CD4-positive, alpha-beta T cell treated with Interleukin-15 for 1 hour (primary cell): ENCODE data around the gene MYL6B.
"Not testable (repeated sequence)": the region's sequence is repeated elsewhere in the genome, so short reads cannot be mapped to it uniquely, and the experiment has no call there.

Source experiments
- DNase-seq: peaks from one replicate; pipeline ENCODE4 v3.0.0-alpha.2; 2020

The MYL6B gene

DNA sequence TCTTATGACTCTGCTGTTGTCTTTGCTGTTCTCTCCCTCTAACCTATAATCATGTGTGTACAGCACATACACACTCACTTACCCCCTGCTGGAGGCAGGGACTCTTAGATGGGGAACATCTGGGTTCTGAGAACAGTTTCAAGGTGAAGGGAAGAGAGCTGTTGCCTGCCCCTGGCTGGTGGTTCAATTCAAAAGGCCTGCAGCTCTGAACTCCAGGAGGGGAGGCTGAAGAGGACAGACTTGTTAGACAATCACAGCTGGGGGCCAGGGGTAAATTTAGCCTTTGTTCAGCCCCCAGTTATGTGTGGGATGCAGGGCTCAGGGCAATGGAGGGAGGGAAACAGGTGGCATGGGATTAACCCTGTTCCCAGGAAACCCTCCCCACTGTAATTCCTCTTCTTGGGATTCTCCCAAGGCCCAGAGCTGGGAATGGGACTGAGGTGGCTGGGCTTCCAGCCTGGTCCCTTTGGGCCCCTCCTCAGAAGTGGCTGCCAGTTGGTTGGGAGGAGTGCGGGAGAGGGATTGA lies 1.9 kb downstream of the MYL6B start:
- no peak for DNase-seq

DNA sequence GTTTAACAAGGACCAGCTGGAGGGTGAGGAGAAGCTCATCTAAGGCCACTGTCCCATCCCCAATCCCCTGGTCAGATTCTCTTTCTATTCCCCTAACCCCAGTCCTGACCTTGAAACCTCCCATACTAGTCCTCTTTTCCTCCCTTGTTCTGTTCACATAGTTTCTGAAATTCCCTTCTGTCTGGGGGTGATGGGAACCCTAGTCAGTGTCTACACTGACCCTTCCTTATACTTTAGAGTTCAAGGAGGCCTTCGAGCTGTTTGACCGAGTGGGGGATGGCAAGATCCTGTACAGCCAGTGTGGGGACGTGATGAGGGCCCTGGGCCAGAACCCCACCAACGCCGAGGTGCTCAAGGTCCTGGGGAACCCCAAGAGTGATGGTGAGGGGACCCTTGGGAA lies 2.4 kb downstream of the MYL6B start:
- DNase-seq = no peak

DNA sequence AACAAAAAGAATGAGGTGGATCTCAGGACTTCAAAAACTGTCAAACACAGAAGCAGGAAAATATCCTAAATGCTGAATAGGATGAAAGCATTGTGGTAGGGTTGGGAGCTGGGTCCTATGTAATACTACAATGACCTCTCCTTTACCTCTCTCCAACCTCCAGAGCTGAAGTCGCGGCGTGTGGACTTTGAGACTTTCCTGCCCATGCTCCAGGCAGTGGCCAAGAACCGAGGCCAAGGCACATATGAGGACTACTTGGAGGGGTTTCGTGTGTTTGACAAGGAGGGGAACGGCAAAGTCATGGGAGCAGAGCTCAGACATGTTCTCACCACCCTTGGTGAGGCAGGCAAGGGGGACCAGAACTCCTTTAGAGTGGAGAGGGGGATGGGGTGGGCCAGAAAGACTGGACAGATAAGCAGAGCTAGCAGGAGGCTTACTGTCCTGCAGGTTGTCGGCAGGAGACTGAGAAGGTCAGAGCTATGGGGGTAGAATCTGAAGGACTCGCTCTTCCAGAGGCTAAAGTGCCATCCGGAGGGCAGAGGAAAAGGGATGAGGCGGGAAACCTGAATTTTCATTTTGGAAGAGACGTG lies 3.0 kb downstream of the MYL6B start:
- DNase-seq = no peak

DNA sequence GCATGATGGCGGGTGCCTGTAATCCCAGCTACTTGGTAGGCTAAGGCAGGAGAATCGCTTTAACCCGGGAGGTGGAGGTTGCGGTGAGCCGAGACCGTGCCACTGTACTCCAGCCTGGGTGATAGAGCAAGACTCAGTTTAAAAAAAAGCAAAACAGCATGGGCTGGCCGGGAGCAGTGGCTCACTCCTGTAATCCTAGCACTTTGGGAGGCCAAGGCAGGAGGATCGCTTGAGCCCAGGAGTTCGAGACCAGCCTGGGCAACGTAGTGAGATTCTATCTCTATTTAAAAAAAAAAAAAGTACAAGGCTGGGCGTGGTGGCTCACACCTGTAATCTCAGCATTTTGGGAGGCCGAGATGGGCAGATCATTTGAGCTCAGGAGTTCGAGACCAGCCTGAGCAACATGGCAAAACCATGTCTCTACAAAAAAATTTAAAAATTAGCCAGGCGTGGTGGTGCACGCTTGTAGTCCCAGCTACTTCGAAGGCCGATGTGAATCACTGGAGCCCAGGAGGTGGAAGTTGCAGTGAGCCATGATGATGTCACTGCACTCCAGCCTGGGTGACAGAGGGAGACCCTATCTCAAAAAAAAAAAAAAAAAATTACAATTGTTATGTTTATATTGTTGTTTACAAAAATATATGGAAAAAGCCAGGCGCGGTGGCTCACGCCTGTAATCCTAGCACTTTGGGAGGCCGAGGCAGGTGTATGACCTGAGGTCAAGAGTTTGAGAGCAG lies 4.2 kb downstream of the MYL6B start:
- not testable (repeated sequence) for DNase-seq

DNA sequence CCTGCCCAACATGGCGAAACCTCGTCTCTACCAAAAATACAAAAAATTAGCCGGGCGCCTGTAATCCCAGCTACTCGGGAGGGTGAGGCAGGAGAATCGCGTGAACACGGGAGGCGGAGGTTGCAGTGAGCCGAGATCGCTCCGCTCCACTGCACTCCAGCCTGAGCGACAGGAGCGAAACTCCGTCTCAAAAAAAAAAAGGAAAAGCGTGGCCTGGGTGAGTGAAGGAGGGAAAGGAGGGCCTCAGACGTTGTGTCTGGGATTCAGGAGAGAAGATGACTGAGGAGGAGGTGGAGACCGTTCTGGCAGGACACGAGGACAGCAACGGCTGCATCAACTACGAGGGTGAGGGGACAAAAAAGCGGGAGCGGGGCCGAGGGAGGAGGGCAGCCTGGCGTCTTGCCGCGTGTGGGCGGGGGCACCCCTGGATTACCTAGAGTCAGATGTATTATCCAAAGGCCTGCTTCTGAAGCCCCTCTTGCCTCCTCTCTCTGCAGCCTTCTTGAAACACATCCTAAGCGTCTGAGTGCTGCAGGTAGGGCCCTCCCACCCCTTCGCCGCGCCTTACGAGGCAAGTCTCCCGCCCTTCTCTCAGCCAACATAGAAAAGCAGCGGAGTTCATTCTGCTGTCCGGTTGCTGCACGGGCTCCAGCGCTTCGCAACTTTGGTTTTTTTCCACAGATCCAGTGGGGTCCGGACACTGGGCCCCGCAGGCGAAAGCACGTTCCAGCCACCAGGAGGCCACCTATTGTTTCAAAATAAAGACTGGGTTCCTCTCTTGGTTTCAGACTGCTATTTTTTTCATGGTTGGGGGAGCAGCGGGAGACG lies 5.0 kb downstream of the MYL6B start:
- peak; percentile 71 for DNase-seq

DNA sequence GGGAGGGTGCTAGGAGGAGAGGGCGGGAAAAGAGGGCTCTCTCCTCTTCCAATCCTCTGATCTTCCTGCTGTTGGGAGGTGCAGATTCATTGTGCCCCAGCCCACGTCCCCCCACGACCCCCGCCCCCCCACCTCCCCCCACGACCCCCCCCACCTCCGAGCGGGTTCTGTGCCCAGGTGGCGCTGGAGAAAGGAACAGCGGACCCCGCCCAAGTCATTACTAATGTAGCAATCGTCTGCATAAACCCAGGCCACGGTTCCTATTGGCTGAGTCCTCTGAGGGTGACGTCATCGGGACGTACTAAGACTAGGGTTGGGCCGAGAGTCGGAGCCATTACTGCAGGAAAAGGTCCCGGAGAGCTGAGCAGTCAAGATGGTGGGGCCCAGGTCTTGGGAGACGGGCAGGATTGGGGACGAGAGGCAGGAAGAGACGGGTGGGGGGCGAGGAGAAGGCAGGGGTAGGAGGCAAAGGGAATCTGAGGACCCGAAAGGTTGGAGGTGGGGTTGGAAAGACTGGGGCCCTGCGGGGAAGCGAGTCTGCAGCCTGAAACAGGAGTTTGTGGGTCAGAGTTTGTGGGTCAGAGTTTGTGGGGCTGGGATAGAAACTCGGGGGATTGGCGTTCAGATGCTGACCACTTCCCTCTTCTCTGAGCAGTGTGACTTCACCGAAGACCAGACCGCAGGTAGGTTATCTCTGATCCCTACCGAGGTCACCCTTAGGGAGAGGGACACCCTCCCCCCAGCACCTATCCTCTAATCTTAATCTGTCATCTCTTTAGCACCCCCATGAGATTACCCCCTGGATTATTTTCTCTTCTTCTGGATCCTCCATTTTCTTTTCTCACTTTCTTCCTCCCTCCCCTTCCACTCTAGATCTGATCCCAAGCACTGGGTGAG lies 5.9 kb downstream of the MYL6B start, which contains the start of gene MYL6:
Gene MYL6 (plus strand): TSS at position 331 of the 897 bp plus-strand sequence. CDS start 43 bp downstream, at position 374.
- peak; percentile 95 for DNase-seq

DNA sequence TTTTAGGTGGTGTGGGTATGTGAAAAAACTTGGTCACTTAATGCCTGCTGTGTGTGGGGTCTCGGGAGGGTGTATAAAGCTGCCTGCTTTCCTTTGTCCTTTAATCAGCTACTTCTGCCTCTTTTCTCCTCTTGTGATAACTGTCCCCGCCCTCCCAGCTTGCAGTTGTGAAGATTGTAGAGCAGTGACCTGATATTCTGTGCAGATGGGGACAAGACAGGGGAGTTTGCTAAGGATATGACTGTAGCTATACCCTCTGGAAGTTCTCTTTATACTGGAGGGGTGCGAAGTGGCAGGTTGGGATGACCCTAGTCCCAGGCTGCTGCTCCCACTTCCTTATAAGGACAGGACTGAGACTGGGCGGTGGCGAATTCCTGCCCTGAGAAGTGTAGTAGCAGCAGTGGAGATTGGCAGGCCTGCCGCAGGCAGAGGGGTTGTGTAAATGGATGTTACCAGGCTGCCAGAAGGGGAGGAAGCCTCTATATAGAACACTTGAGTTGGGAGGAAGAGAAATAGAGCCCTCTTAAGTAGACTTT lies 6.6 kb downstream of the MYL6B start:
- peak; percentile 45 for DNase-seq

DNA sequence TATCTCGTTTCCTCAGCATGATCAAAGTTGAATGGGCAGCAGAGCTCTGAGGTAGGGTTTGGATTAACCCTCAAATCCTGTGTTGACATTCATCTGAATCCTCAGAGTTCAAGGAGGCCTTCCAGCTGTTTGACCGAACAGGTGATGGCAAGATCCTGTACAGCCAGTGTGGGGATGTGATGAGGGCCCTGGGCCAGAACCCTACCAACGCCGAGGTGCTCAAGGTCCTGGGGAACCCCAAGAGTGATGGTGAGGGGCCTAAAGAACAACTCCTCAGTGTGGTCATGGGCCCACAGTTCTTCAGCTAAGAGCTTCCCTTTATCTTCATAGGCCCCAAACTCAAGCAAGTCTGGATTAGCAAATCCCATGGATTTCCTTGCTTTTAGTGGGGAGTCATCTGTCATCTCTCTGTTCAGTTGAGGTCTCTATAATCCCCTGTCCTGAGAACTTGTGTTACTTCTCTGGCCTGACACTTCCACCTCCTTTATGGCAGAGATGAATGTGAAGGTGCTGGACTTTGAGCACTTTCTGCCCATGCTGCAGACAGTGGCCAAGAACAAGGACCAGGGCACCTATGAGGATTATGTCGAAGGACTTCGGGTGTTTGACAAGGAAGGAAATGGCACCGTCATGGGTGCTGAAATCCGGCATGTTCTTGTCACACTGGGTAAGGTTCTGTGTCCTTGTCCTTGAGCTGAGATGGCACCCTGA lies 7.2 kb downstream of the MYL6B start:
- DNase-seq = no peak

DNA sequence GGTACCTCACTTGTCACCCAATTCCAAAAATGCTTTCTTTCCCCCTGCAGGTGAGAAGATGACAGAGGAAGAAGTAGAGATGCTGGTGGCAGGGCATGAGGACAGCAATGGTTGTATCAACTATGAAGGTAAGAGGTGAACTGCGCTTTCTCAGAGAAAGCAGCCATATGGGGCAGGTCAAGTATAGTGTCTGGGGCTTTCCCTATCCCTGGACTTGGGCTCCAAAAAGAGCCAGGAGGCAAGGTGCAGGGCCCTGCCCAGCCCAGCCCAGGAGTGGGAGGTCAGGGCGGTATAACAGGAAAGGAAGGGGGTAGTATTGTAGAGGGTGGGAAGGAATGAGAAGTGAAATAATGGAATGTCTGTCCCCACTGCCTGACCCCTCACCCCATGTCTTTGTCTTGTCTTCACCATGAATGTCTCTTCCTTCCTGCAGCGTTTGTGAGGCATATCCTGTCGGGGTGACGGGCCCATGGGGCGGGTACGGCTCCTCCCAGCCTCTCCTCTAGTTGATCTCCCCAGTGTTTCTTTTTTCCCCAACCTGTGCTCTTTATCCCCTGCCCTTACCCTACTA lies 7.9 kb downstream of the MYL6B start:
- peak; percentile 64 for DNase-seq

DNA sequence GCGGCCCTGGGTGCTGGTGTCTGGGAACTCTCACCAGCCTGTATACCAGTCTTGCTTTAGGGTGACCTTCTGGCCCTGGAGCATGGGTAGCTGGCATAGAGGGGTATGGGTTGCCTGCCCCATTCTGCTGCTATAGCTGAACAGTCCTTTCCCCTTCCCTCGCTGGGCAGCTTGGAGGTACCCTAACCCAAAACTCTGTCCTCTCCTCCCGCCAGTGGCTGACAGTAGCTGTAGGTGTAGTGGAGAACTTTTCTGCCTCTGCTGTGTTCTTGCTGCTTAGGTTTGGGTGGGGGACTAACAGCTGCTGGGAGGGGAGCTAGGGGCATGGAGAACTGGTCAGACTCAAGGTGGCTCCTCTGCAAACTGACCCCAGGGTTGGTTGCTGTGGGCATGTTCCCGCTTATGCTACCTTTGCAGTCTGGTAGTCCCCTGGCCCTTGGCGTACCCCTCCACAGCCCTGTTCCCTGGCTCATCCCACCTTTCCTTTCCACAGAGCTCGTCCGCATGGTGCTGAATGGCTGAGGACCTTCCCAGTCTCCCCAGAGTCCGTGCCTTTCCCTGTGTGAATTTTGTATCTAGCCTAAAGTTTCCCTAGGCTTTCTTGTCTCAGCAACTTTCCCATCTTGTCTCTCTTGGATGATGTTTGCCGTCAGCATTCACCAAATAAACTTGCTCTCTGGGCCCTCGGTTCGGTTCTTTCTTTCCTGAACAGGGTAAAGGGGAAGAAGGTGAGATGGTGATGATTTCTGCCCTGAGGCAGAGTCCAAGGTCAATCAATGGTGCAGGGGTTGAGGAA lies 8.7 kb downstream of the MYL6B start:
- no peak for DNase-seq

DNA sequence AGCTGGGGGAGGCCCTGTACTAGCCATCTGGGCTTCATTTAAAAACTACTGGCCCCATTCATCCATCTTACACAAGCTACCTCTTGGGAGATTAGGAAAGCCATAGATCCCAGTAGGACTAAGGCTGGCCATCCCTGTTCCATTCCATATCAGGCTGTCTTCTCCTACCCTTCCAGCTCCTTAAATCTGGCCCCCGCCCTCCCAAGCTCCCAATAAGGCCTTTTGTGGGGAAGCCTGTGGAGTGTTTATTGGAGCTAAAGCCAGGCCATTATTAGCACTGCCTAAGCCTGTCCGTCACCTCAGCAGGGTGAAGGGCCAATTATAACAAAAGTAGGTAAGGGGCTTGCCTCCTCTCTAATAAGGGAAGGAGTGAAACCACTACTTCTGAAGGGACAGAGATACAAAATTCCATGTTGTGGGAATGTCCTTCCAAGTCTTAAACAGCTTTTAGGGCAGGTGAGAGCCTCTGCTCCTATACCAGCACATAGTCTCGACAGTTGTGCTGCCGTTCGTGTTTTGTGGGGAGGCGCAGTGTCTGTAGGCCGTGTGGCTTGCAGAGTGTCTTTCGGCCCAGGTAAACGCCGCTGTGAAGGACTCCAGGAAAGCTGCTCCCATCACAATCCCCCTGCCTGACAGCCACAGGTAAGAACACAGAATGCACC lies 9.4 kb downstream of the MYL6B start:
- DNase-seq = no peak

DNA sequence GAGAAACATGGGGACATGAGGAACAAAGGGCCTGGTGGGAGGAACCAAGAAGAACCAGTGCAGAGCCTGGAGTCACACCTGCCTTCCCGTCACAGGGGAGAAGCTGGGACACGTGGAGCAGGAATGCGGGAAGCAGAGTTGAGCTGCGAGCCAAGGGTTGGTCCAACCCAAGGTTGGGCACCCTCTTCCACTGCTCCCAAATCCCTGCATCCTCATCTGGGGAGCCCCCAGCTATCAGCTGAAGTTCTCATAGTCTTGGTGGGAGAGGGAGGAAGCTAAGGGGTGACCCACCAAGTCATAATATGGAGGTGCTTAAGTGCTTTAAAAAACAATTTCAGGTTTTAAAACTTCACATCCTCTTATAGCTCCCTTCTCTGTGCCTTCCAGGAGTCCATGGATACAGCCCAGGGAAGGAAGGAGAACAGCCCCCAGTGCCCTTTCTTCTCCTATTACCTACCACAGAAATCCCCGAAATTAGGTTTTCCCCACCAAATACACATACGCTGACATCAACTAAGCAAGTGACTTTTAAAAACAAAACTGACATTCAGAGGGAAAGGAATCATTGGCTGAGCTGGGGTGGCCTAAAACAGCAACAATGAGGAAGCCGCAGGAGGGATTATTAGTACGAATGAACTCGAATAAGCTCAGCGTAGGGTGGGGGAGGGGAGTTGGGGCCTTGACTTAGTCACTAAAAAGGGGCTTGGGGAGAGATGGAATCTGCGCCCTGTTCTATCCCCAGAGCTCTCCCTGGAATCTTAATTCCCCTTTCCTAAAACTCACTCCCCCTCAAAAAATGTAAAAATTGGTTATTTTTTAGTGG lies 10.3 kb downstream of the MYL6B start:
- DNase-seq = no peak

DNA sequence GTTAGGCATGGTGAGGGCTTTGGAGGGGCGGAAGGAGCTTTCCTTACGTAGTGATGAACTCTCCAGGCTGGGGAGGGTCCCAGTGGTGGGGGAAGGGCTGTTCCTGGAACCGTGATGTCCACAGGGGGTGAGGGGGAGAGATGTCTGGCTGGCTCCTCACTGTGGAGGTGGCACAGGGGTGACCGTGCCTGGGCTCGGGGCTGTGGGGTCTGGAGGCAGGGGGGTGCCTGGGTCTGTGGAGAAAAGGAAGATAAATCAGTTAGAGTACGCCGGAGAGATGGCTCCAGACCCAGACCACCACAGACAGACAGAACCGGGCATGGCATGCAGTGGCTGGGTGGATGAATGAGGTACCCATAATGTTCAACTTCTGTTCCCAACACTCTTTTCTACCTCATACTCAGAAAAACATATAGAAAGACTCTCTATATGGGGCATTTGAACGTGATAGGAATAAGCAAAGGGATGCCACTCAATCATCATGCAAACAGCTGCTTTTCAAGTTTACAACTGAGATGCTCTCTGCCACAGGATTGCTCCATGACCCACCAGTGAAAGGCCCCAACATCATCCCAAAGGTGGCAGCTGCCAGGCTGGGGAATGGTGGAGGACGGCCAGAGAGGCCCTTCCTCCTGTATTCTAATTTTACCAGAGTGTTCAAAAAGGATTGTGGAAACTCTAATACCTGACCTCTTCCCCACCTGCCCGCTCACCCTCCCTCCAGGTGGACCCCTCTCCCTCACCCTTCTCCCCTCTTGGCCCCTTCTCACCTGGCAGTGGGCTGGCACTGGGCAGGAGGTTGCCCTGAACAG lies 11.4 kb downstream of the MYL6B start:
- no peak for DNase-seq

DNA sequence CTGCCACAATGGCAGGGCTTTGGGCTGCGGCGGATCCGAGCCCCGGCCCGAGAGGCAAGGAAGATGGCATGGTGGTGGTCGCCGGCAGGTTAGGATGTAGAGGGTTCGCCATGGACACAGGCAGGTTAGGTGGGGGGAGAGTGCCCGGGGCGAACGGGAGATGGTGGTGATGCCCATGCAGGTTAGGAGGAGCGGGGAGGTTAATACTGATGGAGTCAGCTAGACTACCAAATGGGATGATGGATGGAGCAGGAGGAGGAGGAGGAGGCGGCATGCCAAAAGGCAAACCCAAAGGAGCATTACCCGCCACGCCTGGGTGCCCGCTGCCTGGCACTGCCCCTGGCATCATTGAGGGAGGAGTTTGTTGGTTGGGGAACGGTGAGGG lies 11.9 kb downstream of the MYL6B start:
- no peak for DNase-seq

DNA sequence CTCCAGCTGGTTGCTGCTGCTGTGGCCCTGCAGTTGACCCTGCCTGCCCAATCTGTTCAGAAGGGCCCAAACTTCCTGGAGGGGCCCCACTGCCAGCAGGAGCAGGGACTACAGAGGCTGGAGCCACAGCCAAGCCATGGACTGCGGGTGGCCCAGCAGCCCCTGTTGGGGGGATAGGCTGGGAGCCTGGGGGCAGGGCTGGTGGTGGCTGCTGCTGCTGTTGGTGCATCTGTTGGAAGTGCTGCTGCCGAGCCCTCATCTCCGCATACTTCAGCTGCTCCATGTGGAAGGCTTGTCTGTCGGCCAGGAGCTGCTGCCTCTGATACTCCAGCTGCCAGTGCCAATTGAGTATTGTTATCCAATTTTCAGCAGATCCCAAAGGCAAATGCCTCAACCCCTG lies 13.0 kb downstream of the MYL6B start:
- DNase-seq = no peak

DNA sequence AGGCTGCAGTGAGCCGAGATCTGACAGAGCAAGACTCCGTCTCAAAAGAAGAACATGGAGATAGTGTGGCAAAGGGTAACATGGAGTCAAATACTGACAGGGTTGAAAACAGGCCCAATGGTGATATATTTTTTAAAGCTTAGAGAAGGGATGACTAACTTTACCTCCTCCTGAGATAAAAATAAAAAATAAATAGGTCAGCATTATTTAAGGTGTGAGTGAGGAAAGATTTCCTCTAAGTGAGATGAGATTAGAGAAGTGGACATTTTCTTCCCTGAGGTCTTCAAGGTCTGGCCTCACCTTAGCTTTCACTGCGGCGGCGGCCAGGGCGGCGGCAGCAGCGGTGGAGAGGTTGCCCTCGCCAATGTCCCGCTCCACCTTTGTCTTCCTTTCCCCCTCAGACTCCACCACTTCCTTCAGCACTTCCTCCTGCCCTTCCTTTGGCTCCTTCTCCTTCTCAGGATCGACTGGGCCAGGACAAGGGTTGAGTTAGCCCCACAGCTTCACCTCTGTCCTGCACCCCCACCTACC lies 16.9 kb downstream of the MYL6B start:
- no peak for DNase-seq

DNA sequence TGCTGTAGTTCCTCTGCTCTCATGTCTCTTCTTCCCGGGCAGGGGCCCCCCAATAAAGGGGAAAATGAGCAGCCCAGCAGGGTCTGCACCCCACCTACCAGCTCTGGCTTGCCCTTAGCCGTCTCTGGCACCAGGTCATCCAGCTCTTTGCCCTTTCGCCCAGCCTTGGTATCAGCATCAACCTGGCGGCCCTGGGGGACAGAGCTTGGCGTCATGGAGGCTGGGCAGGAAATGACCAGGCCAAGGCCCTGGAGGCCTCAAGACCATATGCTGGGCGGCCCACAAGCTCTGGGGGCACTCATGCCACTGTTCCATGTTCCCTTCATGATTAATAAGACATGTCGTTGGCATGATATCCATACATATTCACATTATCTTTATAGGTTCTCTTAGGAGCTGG lies 20.5 kb downstream of the MYL6B start:
- no peak for DNase-seq

DNA sequence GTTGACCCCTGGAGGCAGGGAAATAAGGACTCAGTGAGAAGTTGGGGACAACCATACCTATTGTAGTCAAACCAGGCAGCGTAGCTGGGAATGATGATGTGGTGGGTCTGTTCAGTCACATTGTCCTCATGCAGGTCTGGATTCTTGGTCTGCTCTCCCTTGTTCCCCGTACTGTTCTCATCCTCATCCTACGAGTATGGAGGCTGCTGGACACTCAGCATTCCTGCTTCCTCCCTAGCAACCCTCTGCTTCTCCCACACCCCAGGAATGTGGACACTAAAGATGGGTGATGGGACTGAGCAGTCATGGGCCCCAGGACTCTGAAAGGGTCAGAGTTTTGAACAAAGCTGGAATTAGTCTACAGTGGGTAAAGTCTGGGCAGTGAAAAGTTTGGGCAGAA lies 26.0 kb downstream of the MYL6B start:
- no peak for DNase-seq
